Body of pancreas (tissue), 4 donors: Measurements from ENCODE around the gene AANAT.

ENCODE experiments used
- POLR2A ChIP-seq, 3 donors: fragments of 450-650 bp; IDR thresholded peaks; one replicate each; pipeline ENCODE4 v1.6.1; 2016; ENCODE audit warnings: antibody characterized with exemption in 3 of 3, mild to moderate bottlenecking in 2 of 3
- TF ChIP-seq, protein P1 (sequence below), 7 experiments: fragments of 450-650 bp in 4 of 7; fragments of 200-600 bp in 3 of 7; sonication (generic) in 3 of 7; IDR thresholded peaks; one replicate each; pipeline ENCODE4 v1.5.1; 2016 to 2019; ENCODE audit warnings: antibody characterized with exemption in 7 of 7

DNA sequence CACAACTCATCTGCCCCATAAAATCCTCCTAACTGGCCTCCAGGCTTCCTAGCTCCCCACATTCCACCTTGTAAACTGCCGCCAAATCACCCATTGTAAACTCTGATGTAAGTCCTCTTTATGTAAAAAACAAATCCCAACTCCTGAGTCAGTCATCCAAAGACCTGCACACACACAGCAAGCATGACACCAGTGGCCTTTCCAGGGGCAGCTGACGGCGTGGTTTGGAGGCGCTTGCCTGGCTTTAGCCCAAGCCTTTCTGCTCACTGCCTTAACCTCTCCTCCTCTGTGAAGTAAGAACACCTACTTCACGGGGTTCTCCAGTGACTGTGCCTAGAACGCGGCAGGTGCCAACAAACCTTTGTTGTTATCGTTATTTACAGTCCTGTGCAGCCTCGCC lies 28.5 kb upstream of the AANAT start:
- no peak for TF ChIP-seq POLR2A (IDR thresholded peaks at IDR 0.05)
- TF ChIP-seq, protein P1, sequence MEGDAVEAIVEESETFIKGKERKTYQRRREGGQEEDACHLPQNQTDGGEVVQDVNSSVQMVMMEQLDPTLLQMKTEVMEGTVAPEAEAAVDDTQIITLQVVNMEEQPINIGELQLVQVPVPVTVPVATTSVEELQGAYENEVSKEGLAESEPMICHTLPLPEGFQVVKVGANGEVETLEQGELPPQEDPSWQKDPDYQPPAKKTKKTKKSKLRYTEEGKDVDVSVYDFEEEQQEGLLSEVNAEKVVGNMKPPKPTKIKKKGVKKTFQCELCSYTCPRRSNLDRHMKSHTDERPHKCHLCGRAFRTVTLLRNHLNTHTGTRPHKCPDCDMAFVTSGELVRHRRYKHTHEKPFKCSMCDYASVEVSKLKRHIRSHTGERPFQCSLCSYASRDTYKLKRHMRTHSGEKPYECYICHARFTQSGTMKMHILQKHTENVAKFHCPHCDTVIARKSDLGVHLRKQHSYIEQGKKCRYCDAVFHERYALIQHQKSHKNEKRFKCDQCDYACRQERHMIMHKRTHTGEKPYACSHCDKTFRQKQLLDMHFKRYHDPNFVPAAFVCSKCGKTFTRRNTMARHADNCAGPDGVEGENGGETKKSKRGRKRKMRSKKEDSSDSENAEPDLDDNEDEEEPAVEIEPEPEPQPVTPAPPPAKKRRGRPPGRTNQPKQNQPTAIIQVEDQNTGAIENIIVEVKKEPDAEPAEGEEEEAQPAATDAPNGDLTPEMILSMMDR (IDR thresholded peaks at IDR 0.05), result no peak
